Hepatocyte (in vitro differentiated cells): ENCODE results near the gene RAB8A.

Experiments used
- EZH2 ChIP-seq: fragments of 200-600 bp; sonication (generic); IDR thresholded peaks from 2 replicates; pipeline ENCODE4 v1.6.1; 2016; ENCODE audit warnings: antibody characterized with exemption, mild to moderate bottlenecking, borderline replicate concordance
- EZH2phosphoT487 ChIP-seq: fragments of 200-600 bp; sonication (generic); IDR thresholded peaks from one replicate; pipeline ENCODE4 v1.6.1; 2018; ENCODE audit warnings: antibody characterized with exemption, mild to moderate bottlenecking, low read depth, moderate library complexity; ENCODE audit not compliant: unreplicated experiment, severe bottlenecking
- TF ChIP-seq, protein P1 (sequence below): fragments of 200-600 bp; sonication (generic); IDR thresholded peaks from 2 replicates; pipeline ENCODE4 v1.5.1; 2016; ENCODE audit warnings: antibody characterized with exemption, mild to moderate bottlenecking; ENCODE audit not compliant: poor library complexity

DNA sequence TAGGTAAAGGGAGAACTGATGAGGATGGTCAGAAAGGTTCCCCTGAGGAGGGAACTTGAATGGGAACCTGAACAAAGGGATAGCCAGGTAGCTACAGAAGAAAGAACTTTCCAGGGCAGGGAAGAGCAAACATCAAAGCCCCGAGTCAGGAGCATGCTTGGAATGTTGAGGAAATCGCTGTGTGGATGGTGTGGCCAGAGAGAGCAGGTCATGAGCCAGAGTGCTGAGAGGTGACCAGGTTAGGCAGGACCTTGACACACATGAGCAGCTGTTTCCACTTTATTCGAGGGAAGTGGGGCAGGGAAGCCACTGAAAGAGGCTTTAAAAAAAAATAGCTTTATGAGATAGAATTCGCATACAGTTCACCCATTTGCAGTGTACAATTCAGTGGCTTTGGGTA is 4.4 kb downstream of the RAB8A start:
- TF ChIP-seq, protein P1, sequence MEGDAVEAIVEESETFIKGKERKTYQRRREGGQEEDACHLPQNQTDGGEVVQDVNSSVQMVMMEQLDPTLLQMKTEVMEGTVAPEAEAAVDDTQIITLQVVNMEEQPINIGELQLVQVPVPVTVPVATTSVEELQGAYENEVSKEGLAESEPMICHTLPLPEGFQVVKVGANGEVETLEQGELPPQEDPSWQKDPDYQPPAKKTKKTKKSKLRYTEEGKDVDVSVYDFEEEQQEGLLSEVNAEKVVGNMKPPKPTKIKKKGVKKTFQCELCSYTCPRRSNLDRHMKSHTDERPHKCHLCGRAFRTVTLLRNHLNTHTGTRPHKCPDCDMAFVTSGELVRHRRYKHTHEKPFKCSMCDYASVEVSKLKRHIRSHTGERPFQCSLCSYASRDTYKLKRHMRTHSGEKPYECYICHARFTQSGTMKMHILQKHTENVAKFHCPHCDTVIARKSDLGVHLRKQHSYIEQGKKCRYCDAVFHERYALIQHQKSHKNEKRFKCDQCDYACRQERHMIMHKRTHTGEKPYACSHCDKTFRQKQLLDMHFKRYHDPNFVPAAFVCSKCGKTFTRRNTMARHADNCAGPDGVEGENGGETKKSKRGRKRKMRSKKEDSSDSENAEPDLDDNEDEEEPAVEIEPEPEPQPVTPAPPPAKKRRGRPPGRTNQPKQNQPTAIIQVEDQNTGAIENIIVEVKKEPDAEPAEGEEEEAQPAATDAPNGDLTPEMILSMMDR: no peak
- no peak for TF ChIP-seq EZH2phosphoT487
- TF ChIP-seq EZH2: no peak
